Measurements from ENCODE around the gene SLCO1B1. TPM values are rescaled to one million over a fixed set of nuclear protein-coding genes. Genes with fewer than 3 reads are reported as not detected.
"Not testable (repeated sequence)": the region's sequence is repeated elsewhere in the genome, so short reads cannot be mapped to it uniquely, and the experiment has no call there.

SLCO1B1 gene
- total RNA-seq, 1 experiment from 2014 or later, result not detected

DNA sequence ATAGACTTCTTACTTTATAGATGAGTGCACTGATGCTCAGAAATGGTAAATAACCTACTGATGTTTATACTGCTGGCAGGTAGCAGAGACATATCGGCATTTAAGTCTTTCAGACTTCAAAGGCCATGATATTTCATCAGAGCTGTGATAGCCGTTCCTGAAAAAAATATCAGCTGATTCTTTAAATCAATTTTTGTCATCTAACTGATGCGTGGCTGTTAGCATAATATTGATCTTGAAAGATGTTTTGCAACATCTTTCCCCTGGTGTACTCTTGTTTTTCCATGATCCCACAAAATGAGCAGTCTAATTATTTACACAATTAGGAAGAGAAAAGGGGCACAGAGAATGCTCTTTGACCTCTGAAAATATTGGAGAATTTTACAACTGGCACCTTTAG lies 1.6 kb upstream of the SLCO1B1 start:
- Histone ChIP-seq H3F3A (ENCODE audit: low read length, unreplicated experiment) (no peaks in the 10 kb centered on the region), H3K4me3 (ENCODE audit: low read length) (no peak overlapping the region), H3K9me2 (replicated peaks; ENCODE audit: low read length) (no peaks in the 10 kb centered on the region), H2AFZ (ENCODE audit: low read length) (no peak overlapping the region), H4K20me1 (ENCODE audit: low read length) (no peaks in the 10 kb centered on the region), H3K9ac (ENCODE audit: low read length) (no peak overlapping the region), H3K36me3 (ENCODE audit: low read depth, low read length) (no peaks in the 10 kb centered on the region), H3K4me2 (ENCODE audit: low read length) (no peak overlapping the region), H3K4me1 (ENCODE audit: insufficient read depth, low read length) (no peaks in the 10 kb centered on the region), H3K79me2 (ENCODE audit: low read length) (no peaks in the 10 kb centered on the region), H3K27ac (ENCODE audit: low read length) (no peak overlapping the region), H3K9me3 (ENCODE audit: low read length) (no peaks in the 10 kb centered on the region), H3K27me3 (ENCODE audit: low read length) (no peaks in the 10 kb centered on the region)
- no peak for TF ChIP-seq EZH2phosphoT487 (IDR thresholded peaks at IDR 0.05; ENCODE audit: borderline replicate concordance, low read length)
- TF ChIP-seq, protein P1, sequence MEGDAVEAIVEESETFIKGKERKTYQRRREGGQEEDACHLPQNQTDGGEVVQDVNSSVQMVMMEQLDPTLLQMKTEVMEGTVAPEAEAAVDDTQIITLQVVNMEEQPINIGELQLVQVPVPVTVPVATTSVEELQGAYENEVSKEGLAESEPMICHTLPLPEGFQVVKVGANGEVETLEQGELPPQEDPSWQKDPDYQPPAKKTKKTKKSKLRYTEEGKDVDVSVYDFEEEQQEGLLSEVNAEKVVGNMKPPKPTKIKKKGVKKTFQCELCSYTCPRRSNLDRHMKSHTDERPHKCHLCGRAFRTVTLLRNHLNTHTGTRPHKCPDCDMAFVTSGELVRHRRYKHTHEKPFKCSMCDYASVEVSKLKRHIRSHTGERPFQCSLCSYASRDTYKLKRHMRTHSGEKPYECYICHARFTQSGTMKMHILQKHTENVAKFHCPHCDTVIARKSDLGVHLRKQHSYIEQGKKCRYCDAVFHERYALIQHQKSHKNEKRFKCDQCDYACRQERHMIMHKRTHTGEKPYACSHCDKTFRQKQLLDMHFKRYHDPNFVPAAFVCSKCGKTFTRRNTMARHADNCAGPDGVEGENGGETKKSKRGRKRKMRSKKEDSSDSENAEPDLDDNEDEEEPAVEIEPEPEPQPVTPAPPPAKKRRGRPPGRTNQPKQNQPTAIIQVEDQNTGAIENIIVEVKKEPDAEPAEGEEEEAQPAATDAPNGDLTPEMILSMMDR (conservative IDR thresholded peaks at IDR 0.05; ENCODE audit: low read depth, low read length), result no peak
- no peak for TF ChIP-seq EZH2 (IDR thresholded peaks at IDR 0.05; ENCODE audit: low read length, unreplicated experiment)
- BruUV-seq (replicated peaks), result no TSS peak
- ATAC-seq (no peak), DNase-seq (no peak)
- ChIA-PET POLR2A (ENCODE audit: unreplicated experiment) (no interaction called here), CTCF (no interaction called here)
- intact Hi-C loops (cut with micrococcal nuclease), result no loop called here

DNA sequence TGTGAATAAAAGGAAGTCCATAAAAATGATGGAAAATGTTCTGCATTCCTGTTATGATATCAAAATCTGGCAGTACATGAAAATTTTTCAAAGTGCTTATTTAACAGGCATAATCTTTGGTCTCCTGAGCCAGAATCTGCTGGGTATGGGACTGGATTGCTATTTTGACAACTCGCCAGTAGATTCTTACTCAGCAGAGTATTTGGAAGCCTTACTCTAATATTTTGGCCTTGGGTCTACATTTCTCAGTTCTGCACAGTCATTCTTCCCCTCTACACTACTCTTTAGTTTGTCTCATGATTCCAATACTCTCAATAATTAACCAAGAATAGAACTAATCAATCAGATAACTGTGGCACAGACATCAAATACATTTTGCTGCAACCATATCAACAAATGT lies 1.1 kb upstream of the SLCO1B1 start:
- Histone ChIP-seq H3K36me3 (ENCODE audit: low read depth, low read length) (no peaks in the 10 kb centered on the region), H3K9me3 (ENCODE audit: low read length) (no peaks in the 10 kb centered on the region), H3K9ac (ENCODE audit: low read length) (no peak overlapping the region), H3K27ac (ENCODE audit: low read length) (no peak overlapping the region), H4K20me1 (ENCODE audit: low read length) (no peaks in the 10 kb centered on the region), H3K9me2 (replicated peaks; ENCODE audit: low read length) (no peaks in the 10 kb centered on the region), H3K4me1 (ENCODE audit: insufficient read depth, low read length) (no peaks in the 10 kb centered on the region), H3K79me2 (ENCODE audit: low read length) (no peaks in the 10 kb centered on the region), H3F3A (ENCODE audit: low read length, unreplicated experiment) (no peaks in the 10 kb centered on the region), H2AFZ (ENCODE audit: low read length) (no peak overlapping the region), H3K4me3 (ENCODE audit: low read length) (no peak overlapping the region), H3K27me3 (ENCODE audit: low read length) (no peaks in the 10 kb centered on the region), H3K4me2 (ENCODE audit: low read length) (no peak overlapping the region)
- no peak for DNase-seq
- ATAC-seq, result no peak
- CTCF ChIA-PET, result no interaction called here
- TF ChIP-seq, protein P1 (conservative IDR thresholded peaks at IDR 0.05; ENCODE audit: low read depth, low read length), result no peak
- TF ChIP-seq EZH2 (IDR thresholded peaks at IDR 0.05; ENCODE audit: low read length, unreplicated experiment) (no peak), EZH2phosphoT487 (IDR thresholded peaks at IDR 0.05; ENCODE audit: borderline replicate concordance, low read length) (no peak)
- POLR2A ChIA-PET (ENCODE audit: unreplicated experiment), result no interaction called here
- BruUV-seq (replicated peaks), result no TSS peak
- intact Hi-C loops (cut with micrococcal nuclease), result no loop called here

DNA sequence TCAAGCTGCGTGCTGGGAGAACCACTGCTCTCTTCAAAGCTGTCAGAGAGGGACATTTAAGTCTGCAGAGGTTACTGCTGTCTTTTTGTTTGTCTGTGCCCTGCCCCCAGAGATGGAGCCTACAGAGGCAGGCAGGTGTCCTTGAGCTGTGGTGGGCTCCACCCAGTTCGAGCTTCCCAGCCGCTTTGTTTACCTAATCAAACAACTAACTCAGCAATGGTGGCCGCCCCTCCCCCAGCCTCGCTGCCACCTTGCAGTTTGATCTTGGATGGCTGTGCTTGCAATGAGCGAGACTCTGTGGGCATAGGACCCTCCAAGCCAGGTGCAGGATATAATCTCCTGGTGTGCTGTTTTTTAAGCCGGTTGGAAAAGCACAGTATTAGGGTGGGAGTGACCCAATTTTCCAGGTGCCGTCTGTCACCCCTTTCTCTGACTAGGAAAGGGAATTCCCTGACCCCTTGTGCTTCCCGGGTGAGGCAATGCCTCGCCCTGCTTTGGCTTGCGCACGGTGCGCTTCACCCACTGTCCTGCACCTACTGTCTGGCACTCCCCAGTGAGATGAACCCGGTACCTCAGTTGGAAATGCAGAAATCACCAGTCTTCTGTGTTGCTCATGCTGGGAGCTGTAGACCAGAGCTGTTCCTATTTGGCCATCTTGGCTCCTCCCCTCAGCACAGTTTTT lies 6.5 kb downstream of the SLCO1B1 start:
- BruUV-seq (replicated peaks); H3K4me1 ChIP-seq (ENCODE audit: insufficient read depth, low read length); H3K9me2 ChIP-seq (replicated peaks; ENCODE audit: low read length); H3K9ac ChIP-seq (ENCODE audit: low read length); H3F3A ChIP-seq (ENCODE audit: low read length, unreplicated experiment); ATAC-seq; H3K36me3 ChIP-seq (ENCODE audit: low read depth, low read length); H4K20me1 ChIP-seq (ENCODE audit: low read length); H3K4me2 ChIP-seq (ENCODE audit: low read length); H3K79me2 ChIP-seq (ENCODE audit: low read length); H3K9me3 ChIP-seq (ENCODE audit: low read length); H3K4me3 ChIP-seq (ENCODE audit: low read length); POLR2A ChIA-PET (ENCODE audit: unreplicated experiment); DNase-seq; H2AFZ ChIP-seq (ENCODE audit: low read length); CTCF ChIA-PET; intact Hi-C loops (cut with micrococcal nuclease); H3K27me3 ChIP-seq (ENCODE audit: low read length); H3K27ac ChIP-seq (ENCODE audit: low read length): not testable (repeated sequence)

Measured in PC-3 (cell line).